GM23248 (cell line): ENCODE measurements around the gene POLR3H. TPM values are rescaled to one million over a fixed set of nuclear protein-coding genes. Genes with fewer than 3 reads are reported as not detected.

Experiments
- DNase-seq: peaks from one replicate; pipeline ENCODE4 v3.0.0-alpha.2; 2015
- H2AFZ ChIP-seq: fragments of 200-600 bp; sonication (generic); 2 replicates; pipeline ENCODE4 v1.6.1; 2016; ENCODE audit warnings: antibody characterized with exemption
- H3F3A ChIP-seq: fragments of 200-600 bp; sonication (generic); 2 replicates; pipeline ENCODE4 v1.6.1; 2016; ENCODE audit warnings: mild to moderate bottlenecking, antibody characterized with exemption, mixed run types; ENCODE audit not compliant: insufficient read depth
- H3K27ac ChIP-seq: fragments of 200-600 bp; sonication (generic); 2 replicates; pipeline ENCODE4 v1.5.1; 2016; ENCODE audit warnings: mild to moderate bottlenecking
- H3K27me3 ChIP-seq: fragments of 200-600 bp; sonication (generic); replicated peaks from 2 replicates; pipeline ENCODE4 v1.6.1; 2016; ENCODE audit warnings: mild to moderate bottlenecking; ENCODE audit not compliant: insufficient read depth
- H3K36me3 ChIP-seq: fragments of 200-600 bp; sonication (generic); 2 replicates; pipeline ENCODE4 v1.6.1; 2016; ENCODE audit warnings: low read depth, mild to moderate bottlenecking
- H3K4me1 ChIP-seq: fragments of 200-600 bp; sonication (generic); 2 replicates; pipeline ENCODE4 v1.6.1; 2016; ENCODE audit warnings: mild to moderate bottlenecking; ENCODE audit not compliant: insufficient read depth
- H3K4me2 ChIP-seq: fragments of 200-600 bp; sonication (generic); one replicate; pipeline ENCODE4 v1.6.1; 2016; ENCODE audit warnings: mild to moderate bottlenecking; ENCODE audit not compliant: unreplicated experiment
- H3K4me3 ChIP-seq: fragments of 200-600 bp; sonication (generic); 2 replicates; pipeline ENCODE4 v1.5.1; 2016; ENCODE audit warnings: mild to moderate bottlenecking
- H3K79me2 ChIP-seq: fragments of 200-600 bp; sonication (generic); 2 replicates; pipeline ENCODE4 v1.6.1; 2016; ENCODE audit warnings: mild to moderate bottlenecking; ENCODE audit not compliant: insufficient read depth
- H3K9ac ChIP-seq: fragments of 200-600 bp; sonication (generic); 2 replicates; pipeline ENCODE4 v1.6.1; 2016; ENCODE audit warnings: mild to moderate bottlenecking
- H3K9me2 ChIP-seq: fragments of 200-600 bp; sonication (generic); 2 replicates; pipeline ENCODE4 v1.6.1; 2016; ENCODE audit warnings: mixed run types, mild to moderate bottlenecking, moderate library complexity; ENCODE audit not compliant: insufficient read depth
- H3K9me3 ChIP-seq: fragments of 200-600 bp; sonication (generic); one replicate; pipeline ENCODE4 v1.6.1; 2017; ENCODE audit warnings: low read depth
- H4K20me1 ChIP-seq: fragments of 200-600 bp; sonication (generic); 2 replicates; pipeline ENCODE4 v1.6.0; 2016; ENCODE audit not compliant: insufficient read depth
- EZH2 ChIP-seq: fragments of 200-600 bp; sonication (generic); IDR thresholded peaks from 2 replicates; pipeline ENCODE4 v1.6.1; 2018; ENCODE audit warnings: antibody characterized with exemption, mild to moderate bottlenecking; ENCODE audit not compliant: insufficient read depth, poor library complexity, severe bottlenecking
- EZH2phosphoT487 ChIP-seq: fragments of 200-600 bp; sonication (generic); IDR thresholded peaks from 2 replicates; pipeline ENCODE4 v1.6.1; 2018; ENCODE audit warnings: antibody characterized with exemption, moderate library complexity, mild to moderate bottlenecking, low read depth; ENCODE audit not compliant: insufficient read depth
- WGBS, 2 experiments: methylation state at CpG; one replicate each; pipeline ENCODE4 v1.1.6; 2015 to 2017; ENCODE audit warnings: low lambda C conversion rate in 2 of 2, low coverage in 1 of 2; ENCODE audit errors: missing lambda C conversion rate in 2 of 2; 5-methylcytosine and 5-hydroxymethylcytosine counted together
- in situ Hi-C: fragments of 300-500 bp; cut with MboI; formaldehyde crosslinking; loops from 2 replicates; pipeline ENCODE4 v1.15.0; 2020
- polyA plus RNA-seq: library from polyadenylated mRNA; unstranded; fragments of >200 nt; fragmentation: Nextera tagmentation; extraction: Ambion mirVana; gene quantifications from 2 replicates; pipeline ENCODE4 v1.2.1, GENCODE V29; 2016
- total RNA-seq: library from RNA; depleted of rRNA; stranded (reverse); fragments of >200 nt; shearing (Covaris generic); gene quantifications from 2 replicates; pipeline ENCODE4 v1.2.3, GENCODE V29; 2014

POLR3H gene
- total and polyA plus RNA-seq, 2 experiments from 2014 or later: 21.2 to 49.6 TPM

DNA sequence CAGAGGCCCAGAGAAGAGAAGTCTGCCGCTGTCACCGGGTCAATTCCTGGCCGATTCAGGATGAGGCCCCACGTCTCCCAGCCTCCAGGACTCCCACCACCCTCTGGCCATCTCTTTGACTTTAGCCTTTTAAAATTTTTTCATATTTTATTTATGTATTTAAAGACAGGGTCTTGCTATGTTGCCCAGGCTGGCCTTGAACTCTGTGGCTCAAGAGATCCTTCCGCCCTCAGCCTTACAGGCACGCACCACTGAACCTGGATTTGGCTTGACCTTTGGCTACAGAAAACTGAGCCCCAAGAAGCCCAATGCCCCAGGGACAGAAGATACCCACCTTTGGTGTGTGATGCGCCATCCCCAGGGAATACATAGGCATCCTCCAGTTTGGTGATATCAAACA is 3.9 kb downstream of the POLR3H start:
- in situ Hi-C loops: no loop called here
- no peak overlapping the region for H3K4me3 ChIP-seq
- H3F3A ChIP-seq: 0 out of 2 replicates have a peak, but pooled peaks cover 4% of the 10 kb centered on the region
- H3K27ac ChIP-seq: no peak overlapping the region
- no peaks in the 10 kb centered on the region for H3K36me3 ChIP-seq
- H3K9me3 ChIP-seq: no peaks in the 10 kb centered on the region
- H3K4me2 ChIP-seq: no peak overlapping the region
- no peaks in the 10 kb centered on the region for H3K9me2 ChIP-seq
- 93 to 94% methylated on average over 7 of the region's 7 CpGs for WGBS, 2 experiments
- no peak for TF ChIP-seq EZH2
- no peak for TF ChIP-seq EZH2phosphoT487
- peaks cover 87% of the 10 kb centered on the region for H3K79me2 ChIP-seq
- H3K4me1 ChIP-seq: peaks cover 17% of the 10 kb centered on the region
- H2AFZ ChIP-seq: no peak overlapping the region
- DNase-seq: no peak
- no peaks in the 10 kb centered on the region for H3K27me3 ChIP-seq
- H3K9ac ChIP-seq: no peak overlapping the region
- no peaks in the 10 kb centered on the region for H4K20me1 ChIP-seq

DNA sequence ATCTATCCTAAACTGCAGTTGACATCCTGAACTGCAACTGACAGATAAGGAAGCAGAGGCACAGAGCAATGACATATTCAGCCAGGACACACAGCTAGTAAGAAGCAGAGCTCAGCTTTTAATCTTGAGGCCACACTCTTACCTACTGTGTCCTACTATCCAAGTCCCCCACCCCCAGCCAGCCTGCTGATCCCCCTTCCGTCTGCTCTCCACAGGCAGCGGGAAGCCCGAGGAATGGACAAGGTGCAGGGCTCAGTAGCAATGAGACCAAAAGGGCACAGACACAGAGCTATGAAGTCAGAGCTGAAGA is 4.3 kb downstream of the POLR3H start:
- no peaks in the 10 kb centered on the region for H3K27me3 ChIP-seq
- no peaks in the 10 kb centered on the region for H4K20me1 ChIP-seq
- no peak overlapping the region for H3K9ac ChIP-seq
- no peaks in the 10 kb centered on the region for H3K9me3 ChIP-seq
- H3K36me3 ChIP-seq: no peaks in the 10 kb centered on the region
- H3K27ac ChIP-seq: no peak overlapping the region
- 90 to 92% methylated on average over 3 of the region's 3 CpGs for WGBS, 2 experiments
- no peak for TF ChIP-seq EZH2
- TF ChIP-seq EZH2phosphoT487: no peak
- H3K4me3 ChIP-seq: no peak overlapping the region
- H3K4me1 ChIP-seq: peaks cover 14% of the 10 kb centered on the region
- H3K9me2 ChIP-seq: no peaks in the 10 kb centered on the region
- no peak for DNase-seq
- H2AFZ ChIP-seq: no peak overlapping the region
- H3K4me2 ChIP-seq: no peak overlapping the region
- in situ Hi-C loops: no loop called here
- H3K79me2 ChIP-seq: peaks cover 90% of the 10 kb centered on the region
- 0 out of 2 replicates have a peak, but pooled peaks cover 4% of the 10 kb centered on the region for H3F3A ChIP-seq

DNA sequence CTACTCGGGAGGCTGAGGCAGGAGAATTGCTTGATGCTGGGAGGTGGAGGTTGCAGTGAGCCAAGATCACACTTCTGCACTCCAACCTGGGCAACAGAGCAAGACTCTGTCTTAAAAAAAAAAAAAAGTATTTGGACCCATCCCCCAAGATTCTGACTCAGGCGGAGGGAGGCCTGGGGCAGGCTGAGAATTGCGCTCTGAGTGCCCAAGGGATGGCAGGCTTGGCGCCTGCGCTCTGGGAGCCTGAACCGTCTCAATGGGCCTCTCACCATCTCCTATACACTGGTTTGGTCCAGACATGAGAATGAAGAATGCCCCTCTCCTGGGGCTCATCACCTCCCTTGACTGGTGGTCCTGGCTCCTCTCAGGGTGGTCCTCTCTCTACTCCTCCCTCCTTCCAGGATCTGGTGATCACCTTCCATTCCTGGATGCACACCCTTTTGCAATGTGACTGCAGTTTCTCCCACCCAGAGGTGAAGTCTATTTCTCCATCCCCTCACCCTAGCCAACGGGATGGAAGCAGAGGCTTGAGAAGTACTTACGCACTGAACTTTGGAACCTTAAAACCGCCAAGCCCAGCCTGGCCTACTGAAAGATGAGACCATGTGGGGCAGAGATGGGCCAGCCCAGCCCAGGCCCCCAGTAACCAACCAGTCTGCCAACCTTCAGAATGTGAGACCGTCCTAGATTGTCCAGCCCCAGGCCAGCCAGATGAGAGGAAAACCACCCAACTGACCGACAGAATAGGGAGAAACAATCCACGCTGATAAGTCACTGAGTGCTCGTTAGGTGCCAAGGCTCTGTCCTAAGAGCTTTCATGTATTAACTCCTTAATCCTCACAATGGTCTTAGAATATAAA is 4.9 kb downstream of the POLR3H start:
- peak; percentile 33 for DNase-seq
- peaks cover 90% of the 10 kb centered on the region for H3K79me2 ChIP-seq
- no peak overlapping the region for H3K4me2 ChIP-seq

DNA sequence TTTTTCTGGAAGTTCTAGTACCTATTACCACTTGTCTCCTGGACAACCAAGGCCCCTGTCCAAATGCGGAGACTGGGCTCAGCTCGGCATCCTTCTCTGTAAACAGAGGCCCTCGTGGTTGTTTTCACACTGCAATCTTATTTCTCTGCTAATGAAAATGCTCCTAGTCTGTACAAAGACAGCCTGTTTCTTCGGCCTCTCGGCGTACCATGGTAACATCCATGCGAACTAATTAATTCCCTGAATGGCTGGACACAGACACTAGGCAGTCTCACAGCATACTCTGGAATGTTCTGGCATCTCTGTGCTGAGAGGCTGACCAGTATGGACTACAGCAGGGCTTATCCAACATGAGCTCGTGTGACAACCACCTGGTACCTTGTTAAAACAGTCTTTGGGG is 5.7 kb downstream of the POLR3H start:
- H4K20me1 ChIP-seq: no peaks in the 10 kb centered on the region
- in situ Hi-C loops: no loop called here
- 81 to 87% methylated on average over 8 of the region's 8 CpGs for WGBS, 2 experiments
- 0 out of 2 replicates have a peak, but pooled peaks cover 4% of the 10 kb centered on the region for H3F3A ChIP-seq
- H3K9me3 ChIP-seq: no peaks in the 10 kb centered on the region
- H2AFZ ChIP-seq: no peak overlapping the region
- H3K4me1 ChIP-seq: peaks cover 10% of the 10 kb centered on the region
- H3K36me3 ChIP-seq: no peaks in the 10 kb centered on the region
- no peak overlapping the region for H3K4me2 ChIP-seq
- DNase-seq: no peak
- TF ChIP-seq EZH2phosphoT487 (no peak), EZH2 (no peak)
- peaks cover 92% of the 10 kb centered on the region for H3K79me2 ChIP-seq
- H3K9me2 ChIP-seq: no peaks in the 10 kb centered on the region
- no peak overlapping the region for H3K27ac ChIP-seq
- H3K27me3 ChIP-seq: no peaks in the 10 kb centered on the region
- no peak overlapping the region for H3K4me3 ChIP-seq
- H3K9ac ChIP-seq: no peak overlapping the region

More for the DNA sequence above, 4.9 kb downstream of the POLR3H start:
- Histone ChIP-seq H2AFZ (no peak overlapping the region), H3K4me3 (no peak overlapping the region), H3K9ac (no peak overlapping the region), H3K36me3 (no peaks in the 10 kb centered on the region), H3K27me3 (no peaks in the 10 kb centered on the region), H4K20me1 (no peaks in the 10 kb centered on the region), H3K9me2 (no peaks in the 10 kb centered on the region), H3K4me1 (peaks cover 10% of the 10 kb centered on the region), H3K27ac (no peak overlapping the region), H3K9me3 (no peaks in the 10 kb centered on the region), H3F3A (0 out of 2 replicates have a peak, but pooled peaks cover 4% of the 10 kb centered on the region)
- in situ Hi-C loops: no loop called here
- TF ChIP-seq EZH2phosphoT487 (no peak), EZH2 (no peak)
- WGBS, 2 experiments: 78 to 83% methylated on average over 13 of the region's 13 CpGs
